ENCODE results near the gene ERFL.

GRCh38 chr19:41883821-41884733, 44.2 kb downstream of the ERFL start:
- peak; percentile 51 for TF ChIP-seq MAX (IDR thresholded peaks at IDR 0.05; ENCODE audit: low read depth)
- no peak for TF ChIP-seq CTCF (IDR thresholded peaks at IDR 0.05)
- TF ChIP-seq JUND (IDR thresholded peaks at IDR 0.05): no peak; the same call in 1 of the 2 replicates
- TF ChIP-seq SIN3A (IDR thresholded peaks at IDR 0.05; ENCODE audit: borderline replicate concordance, low read depth, low read length): peak; percentile 98
- TF ChIP-seq POLR2AphosphoS5 (IDR thresholded peaks at IDR 0.05; ENCODE audit: low read depth, low read length): peak; percentile 70
- TF ChIP-seq TEAD4 (IDR thresholded peaks at IDR 0.05; ENCODE audit: borderline replicate concordance, insufficient read depth): no peak
- TF ChIP-seq TAF1 (IDR thresholded peaks at IDR 0.05; ENCODE audit: borderline replicate concordance, low read depth, low read length): peak; percentile 90
